ENCODE measurements around the gene ADAMTSL5. TPM values are rescaled to one million over a fixed set of nuclear protein-coding genes. Genes with fewer than 3 reads are reported as not detected.

Gene ADAMTSL5
- total RNA-seq, 1 donor from 2014 or later, result not detected

DNA sequence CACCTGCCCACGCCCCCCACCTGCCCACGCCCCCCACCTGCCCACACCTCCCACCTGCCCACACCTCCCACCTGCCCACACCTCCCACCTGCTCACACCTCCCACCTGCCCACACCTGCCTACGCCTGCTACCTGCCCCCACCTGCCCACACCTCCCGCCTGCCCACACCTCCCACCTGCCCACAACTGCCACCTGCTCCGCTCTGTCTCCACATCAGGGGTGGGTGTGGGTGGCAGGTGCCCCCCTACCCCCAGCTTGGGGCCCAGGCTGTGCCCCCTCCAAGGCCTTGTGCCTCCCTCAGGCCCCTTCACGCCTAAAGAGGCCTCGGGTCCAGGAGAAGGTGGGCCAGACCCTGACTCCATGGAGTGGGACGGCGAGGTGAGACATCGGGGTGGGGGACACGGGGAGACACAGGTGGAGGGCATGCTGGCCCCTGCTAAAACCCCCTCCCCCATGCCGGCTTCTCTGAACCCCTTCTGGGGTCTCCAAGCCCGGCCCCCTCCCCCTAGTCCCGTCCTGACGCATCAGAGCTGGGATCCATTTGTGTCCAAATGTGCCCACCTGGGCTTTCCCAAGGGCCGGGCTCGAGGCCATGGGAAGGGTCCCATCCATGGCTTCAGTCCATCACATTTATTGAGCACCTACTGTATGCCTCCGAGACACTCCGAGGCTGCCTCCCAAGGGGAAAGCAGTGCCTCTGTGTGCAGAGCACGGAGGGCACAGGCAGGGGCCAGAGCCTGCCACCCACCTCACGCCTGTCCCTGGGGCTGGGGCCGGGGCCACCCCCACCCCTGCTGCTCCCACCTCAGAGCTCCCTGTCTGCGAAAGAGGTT, 16.0 kb upstream of the ADAMTSL5 start:
- H3K27me3 Mint-ChIP-seq, result peaks cover 44% of the 10 kb centered on the region

DNA sequence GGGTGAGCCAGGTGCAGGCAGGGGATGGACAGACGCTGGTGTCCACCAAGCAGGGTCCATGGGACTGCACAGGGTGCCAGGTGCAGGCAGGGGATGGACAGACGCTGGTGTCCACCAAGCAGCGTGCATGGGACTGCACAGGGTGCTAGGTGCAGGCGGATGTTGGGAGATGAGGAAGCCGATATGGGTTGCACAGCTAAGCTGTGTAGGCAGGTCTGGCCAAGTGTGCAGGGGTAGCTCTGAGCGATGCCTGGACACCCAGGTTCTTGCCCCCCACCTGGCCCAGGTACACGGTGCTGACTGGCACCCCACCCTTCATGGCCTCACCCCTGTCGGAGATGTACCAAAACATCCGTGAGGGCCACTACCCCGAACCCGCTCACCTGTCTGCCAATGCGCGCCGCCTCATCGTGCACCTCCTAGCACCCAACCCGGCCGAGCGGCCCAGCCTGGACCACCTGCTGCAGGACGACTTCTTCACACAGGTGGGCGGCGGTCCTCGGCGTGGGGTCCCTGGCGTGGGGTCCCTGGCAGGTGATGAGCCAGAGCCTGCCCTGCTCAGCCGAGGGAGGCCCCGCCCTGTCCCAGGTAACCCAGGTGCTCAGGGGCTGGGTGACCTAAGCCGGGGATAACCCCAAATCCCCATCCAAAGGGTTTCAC, 15.0 kb upstream of the ADAMTSL5 start:
- TF ChIP-seq CTCF (IDR thresholded peaks at IDR 0.05), result no peak
- no peak for ATAC-seq (ENCODE audit: low read depth)
- intact Hi-C loops (cut with micrococcal nuclease), result no loop called here
- no peaks in the 10 kb centered on the region for H3K36me3 Mint-ChIP-seq (ENCODE audit: low read depth)
- CTCF ChIA-PET, result no interaction called here
- no peak for DNase-seq
- H3K27ac Mint-ChIP-seq, result no peak overlapping the region
- POLR2A ChIA-PET, result no interaction called here
- peaks cover 5% of the 10 kb centered on the region for H3K4me1 Mint-ChIP-seq
- H3K4me3 Mint-ChIP-seq, result no peak overlapping the region
- no peaks in the 10 kb centered on the region for H3K9me3 Mint-ChIP-seq
- H3K27me3 Mint-ChIP-seq, result peaks cover 48% of the 10 kb centered on the region

More for the DNA sequence above, 16.0 kb upstream of the ADAMTSL5 start:
- Mint-ChIP-seq H3K9me3 (no peaks in the 10 kb centered on the region), H3K27ac (no peak overlapping the region), H3K36me3 (ENCODE audit: low read depth) (no peaks in the 10 kb centered on the region), H3K4me1 (peaks cover 5% of the 10 kb centered on the region), H3K4me3 (no peak overlapping the region)
- DNase-seq (no peak), ATAC-seq (ENCODE audit: low read depth) (no peak)
- POLR2A ChIA-PET, result no interaction called here
- CTCF ChIA-PET, result no interaction called here
- TF ChIP-seq CTCF (IDR thresholded peaks at IDR 0.05), result no peak
- intact Hi-C loops (cut with micrococcal nuclease), result no loop called here

GRCh38 chr19:1526979-1527649, 14.3 kb upstream of the ADAMTSL5 start:
- CTCF ChIA-PET, result no interaction called here
- no peak overlapping the region for H3K4me3 Mint-ChIP-seq
- DNase-seq (no peak), ATAC-seq (ENCODE audit: low read depth) (no peak)
- no peaks in the 10 kb centered on the region for H3K36me3 Mint-ChIP-seq (ENCODE audit: low read depth)
- POLR2A ChIA-PET, result no interaction called here
- no peak overlapping the region for H3K27ac Mint-ChIP-seq
- intact Hi-C loops (cut with micrococcal nuclease), result no loop called here
- TF ChIP-seq CTCF (IDR thresholded peaks at IDR 0.05), result no peak
- no peaks in the 10 kb centered on the region for H3K9me3 Mint-ChIP-seq
- H3K4me1 Mint-ChIP-seq, result peaks cover 5% of the 10 kb centered on the region
- peaks cover 48% of the 10 kb centered on the region for H3K27me3 Mint-ChIP-seq

DNA sequence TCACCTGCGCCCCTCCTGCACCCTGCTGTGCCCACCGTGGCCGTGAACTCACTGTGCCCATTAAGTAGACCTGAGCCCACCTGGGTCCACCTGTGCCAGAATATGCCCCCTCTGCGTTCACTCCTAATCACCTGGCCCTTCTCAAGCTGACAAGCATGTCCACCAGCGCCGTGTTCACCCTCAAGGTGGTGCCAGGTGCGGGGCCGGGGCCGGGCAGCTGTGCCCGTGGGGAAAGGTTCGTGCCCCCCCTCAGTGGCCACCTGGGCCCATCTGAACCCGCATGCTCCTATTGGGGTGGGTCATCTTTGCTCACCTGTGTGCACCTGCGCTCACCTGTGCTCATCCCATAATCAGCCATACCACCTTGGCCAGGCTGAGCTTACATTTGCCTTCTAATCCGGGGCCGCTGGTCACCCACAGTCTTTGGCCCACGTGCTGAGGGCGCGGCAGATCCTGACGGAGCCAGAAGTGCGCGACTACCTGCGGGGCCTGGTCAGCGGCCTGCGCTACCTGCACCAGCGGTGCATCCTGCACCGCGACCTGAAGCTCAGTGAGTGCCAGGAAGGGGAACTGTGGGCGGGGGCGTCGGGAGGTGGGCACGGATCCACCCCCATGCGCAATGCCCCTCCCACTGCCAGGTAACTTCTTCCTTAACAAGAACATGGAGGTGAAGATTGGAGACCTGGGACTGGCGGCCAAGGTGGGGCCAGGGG, 13.4 kb upstream of the ADAMTSL5 start:
- ChIA-PET POLR2A (no interaction called here), CTCF (no interaction called here)
- Mint-ChIP-seq H3K36me3 (ENCODE audit: low read depth) (no peaks in the 10 kb centered on the region), H3K4me3 (no peak overlapping the region), H3K27me3 (peaks cover 45% of the 10 kb centered on the region), H3K27ac (no peak overlapping the region), H3K4me1 (peaks cover 5% of the 10 kb centered on the region), H3K9me3 (no peaks in the 10 kb centered on the region)
- ATAC-seq (ENCODE audit: low read depth), result no peak
- no peak for DNase-seq
- intact Hi-C loops (cut with micrococcal nuclease), result no loop called here
- no peak for TF ChIP-seq CTCF (IDR thresholded peaks at IDR 0.05)

Data from activated B cell treated with CpG ODN at 0.5 μM for 24 hours (primary cell).